HG03280 (cell line): ENCODE measurements around the gene MAMLD1.

ENCODE experiments used
- ATAC-seq: cut with Tn5 transposase; IDR thresholded peaks from one replicate; pipeline ENCODE4 v1.9.1; 2021; ENCODE audit warnings: mild to moderate bottlenecking, moderate library complexity; ENCODE audit not compliant: unreplicated experiment

Gene MAMLD1

DNA sequence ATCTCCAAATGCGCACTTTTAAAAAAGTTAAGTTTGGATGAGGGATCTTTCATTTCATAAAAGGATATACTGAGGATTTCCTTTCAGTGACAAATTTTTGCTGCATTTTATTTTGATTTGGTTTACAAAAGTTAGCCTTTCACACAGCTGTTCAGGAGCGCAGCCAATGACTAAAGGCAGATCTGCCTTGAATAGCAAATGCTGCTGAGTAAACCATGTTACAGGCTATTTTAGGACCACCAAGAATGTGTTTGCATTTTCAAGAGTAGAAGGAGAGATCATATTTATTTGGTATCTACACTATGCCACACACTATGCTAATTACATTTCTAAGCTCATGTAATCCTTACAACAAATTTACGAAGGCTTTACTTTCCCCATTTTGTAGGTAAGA lies 92.1 kb downstream of the MAMLD1 start:
- ATAC-seq = no peak

DNA sequence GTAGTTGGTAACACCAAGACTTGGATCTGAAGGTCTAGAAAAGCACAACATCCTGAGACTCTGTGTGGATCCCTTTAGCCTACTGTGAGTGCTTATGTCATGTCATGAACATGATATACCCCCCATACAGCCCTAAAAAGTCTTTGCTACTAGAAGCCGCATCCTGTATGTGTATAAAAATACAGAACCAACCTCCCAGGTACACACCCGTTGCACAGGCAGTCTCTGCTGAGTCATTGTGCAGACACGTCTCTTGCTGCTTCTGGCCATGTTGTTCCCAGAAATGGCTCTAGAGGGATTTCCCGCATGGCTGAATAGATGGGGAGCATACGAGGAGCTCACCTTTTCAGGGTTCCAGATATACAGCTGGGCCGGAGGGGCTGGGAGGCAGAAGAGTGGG lies 93.3 kb downstream of the MAMLD1 start:
- no peak for ATAC-seq

DNA sequence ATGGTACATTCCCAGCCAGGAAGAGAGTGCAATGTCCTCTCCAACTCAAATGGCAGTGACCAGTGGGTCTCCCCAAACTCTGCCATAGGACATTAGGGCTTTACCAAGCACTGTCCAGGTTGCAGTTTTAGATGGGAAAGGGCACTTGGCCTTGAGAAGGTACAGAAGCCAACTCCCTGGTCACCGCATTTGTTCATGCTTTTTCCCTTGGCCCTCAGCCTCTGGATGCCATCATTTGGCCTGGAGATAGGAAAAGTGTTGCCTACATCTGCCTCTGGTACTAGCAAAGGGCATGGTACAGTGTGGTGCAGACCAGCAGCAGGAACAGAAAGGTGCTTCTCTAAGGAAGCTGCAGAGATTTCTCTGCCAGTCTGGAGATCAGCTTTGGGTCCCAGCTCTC lies 93.8 kb downstream of the MAMLD1 start:
- ATAC-seq = no peak

DNA sequence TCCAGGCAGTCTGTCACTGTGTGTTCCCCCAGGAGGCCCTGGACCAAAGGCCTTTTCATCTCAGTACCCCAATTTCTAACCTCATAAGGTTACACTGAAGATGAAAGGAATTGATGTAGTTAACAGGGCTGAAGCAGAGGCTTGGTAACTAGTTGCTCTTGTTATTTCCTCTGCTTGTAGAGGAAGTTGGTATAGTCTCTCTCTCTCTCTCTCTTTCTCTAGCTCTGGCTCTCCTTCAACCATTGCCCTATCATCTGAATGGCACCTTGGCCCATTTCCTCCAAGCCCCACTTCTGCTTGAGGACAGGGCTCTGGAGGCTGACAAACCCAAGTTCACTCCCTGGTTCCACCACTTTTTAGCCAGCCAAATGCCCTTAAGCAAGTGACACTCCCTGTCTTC lies 96.1 kb downstream of the MAMLD1 start:
- no peak for ATAC-seq

DNA sequence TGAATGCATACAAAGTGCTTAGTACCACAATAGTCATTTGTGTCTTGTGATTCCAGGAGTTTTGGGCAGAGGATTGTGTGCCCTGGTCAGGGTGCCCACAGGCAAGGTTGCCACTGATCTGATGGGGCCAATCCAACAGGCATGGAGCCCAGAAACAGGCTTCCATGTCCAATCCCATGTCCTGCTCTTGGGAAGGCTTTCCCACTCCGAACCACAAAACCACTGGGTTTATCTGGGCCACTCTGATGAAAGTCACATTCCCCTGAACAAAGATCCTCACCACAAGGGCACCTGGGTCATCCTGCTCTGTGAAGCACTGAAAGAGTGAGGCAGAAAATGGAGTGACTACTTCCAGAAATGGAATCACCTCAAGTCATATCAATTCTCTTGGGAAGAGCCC lies 96.9 kb downstream of the MAMLD1 start:
- no peak for ATAC-seq

DNA sequence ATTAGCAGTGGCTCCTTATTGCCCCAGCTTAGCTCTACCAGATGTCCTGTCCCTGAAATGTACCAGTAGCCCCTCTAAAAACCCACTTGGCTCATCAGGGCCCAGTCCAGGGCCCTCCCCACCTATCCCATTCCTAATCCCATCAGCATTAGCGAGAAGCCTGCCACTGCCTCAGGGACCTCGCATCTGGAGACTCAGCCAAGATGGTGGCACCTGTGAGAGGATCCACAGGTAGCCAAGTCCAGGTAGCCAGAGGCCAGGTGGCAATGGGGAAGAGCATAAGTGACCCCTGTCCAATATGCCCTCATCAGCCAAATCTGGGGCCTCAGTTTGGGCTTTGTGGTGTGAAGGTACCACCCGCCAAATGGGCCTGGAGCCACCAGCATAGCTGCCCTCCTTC lies 97.7 kb downstream of the MAMLD1 start:
- no peak for ATAC-seq

DNA sequence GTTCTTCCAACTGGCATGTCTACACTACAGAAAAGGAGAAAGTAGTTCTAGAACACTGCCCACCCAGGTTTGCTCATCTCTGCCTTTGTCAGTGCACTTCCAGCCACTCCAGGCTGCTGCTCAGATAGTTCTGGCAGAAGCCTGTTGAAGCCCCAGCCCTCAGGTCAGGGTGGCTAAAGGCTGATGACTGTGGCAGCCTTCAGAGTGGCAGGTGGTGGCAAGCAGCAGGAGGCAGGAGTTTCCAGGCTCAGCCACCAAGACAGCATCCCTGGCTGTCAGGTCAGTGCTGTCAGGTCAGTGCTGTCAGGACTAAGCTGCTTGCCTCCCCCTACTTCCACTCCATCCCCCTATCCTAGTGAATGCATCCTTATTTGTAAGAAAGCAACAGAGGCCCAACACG lies 100.4 kb downstream of the MAMLD1 start:
- no peak for ATAC-seq

DNA sequence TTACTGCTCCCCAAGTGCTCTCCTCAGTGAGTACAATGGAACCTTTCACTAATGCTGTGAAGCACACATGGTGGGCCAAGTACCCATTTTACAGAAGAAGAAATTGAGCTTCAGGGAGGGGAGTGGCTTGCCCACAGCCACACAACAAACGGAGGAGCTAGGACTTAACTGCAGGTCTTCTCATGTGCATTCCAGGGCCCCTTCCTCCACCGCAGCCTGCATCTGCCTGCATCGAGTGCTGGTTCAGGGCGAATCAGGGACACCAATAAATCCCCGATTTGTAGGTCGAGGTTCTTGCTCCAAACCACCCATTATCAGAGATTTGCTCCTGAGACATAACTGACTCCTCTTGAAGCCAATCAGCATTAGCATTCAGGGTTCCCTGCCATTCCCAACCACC lies 100.9 kb downstream of the MAMLD1 start:
- ATAC-seq = no peak

DNA sequence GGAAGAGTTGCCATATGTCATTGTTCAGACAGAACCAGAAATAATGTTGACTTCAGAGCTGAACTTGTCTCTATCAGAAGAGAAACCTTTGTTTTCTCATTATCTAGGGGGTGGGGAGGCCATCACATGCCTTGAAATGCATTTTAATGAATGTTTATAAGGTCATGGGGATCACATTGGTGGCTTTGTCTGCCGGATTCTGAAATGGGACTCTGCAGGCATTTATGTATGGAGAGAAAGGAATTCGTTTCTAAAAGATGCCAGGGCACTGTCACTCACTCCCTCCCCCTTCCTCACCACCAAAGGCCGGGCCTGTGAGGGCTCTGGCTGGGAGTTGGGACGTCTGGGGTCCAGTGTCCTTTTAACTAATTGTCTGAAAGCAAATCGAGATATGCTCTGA lies 102.2 kb downstream of the MAMLD1 start:
- ATAC-seq = no peak

DNA sequence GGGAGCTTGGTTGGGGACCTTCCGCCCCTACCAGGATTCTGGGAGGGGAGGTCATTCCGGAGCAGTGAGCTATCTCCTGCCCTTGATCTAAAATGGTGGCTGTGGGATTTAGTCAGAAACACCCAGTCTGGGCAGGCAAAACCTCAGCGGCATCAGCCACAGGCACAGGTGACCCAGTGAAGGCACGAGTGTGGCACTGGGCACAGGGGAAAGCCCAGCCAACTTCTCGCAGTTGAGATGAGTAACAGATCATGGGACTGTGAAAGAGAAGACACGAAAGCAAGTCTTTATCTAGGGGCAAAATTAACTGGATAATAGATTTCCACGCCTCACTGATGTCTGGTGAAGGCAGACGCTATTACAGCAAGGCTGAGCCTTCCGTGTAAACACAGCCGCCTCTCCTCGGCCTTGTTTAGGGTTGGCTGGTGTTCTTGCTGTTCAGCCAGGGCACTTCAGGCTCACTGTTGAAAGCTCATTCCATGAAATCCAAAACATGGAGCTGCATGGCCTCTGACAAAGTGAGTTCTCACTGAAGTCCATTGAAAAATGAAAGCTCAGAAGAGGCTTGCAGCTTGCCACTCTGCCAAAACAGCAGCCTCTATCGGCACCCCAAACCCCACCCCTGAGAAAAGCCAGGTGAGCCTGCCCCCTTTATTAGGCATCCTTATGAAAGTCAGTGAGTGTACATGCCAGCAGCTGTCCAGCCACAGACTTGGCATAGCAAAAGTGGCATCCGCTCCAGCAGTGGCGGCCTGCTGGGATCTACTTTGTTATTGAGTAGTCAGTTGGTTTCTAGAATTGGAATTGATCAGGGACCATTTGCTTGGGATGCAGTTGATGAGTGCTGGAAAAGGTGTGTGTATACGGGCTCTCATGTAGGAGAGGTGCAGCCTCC lies 103.0 kb downstream of the MAMLD1 start:
- ATAC-seq = no peak

DNA sequence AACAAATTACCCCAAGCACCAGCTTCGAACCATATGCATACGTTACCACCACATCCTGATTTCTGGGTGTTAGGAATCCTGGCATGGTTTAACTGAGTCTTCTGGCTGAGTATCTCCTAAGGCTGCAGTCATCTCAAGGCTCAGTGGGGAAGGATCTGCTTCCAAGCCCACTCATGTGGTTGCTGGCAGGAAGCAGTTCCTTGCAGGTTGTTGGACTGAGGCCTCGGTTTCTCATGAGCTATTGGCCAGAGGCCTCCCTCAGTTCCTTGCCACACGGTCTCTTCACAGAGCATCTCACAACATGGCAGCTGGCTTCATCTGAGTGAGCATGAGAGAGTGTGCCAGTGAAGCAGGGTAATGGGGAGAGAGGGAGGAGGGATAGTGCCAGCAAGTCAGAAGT lies 109.2 kb downstream of the MAMLD1 start:
- ATAC-seq = no peak

DNA sequence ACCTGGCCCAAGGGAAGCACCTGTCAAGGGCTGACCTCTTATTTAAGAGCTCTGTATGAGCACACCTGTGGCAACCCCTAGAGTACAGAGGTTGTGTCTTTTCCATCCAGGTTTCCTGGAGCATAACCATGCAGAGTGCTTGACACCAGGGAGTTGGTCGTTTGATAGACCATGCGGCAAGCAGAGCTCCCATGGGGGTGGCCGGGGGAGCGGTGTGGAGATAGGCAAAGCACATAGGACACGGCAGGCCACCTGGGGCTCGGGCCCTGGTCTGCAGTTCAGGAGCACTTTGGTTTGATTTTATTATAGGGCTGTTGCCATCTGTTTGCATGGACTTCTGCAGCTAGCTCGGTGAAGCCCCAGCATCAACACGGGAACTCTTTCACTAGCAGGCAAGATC lies 110.3 kb downstream of the MAMLD1 start:
- no peak for ATAC-seq

DNA sequence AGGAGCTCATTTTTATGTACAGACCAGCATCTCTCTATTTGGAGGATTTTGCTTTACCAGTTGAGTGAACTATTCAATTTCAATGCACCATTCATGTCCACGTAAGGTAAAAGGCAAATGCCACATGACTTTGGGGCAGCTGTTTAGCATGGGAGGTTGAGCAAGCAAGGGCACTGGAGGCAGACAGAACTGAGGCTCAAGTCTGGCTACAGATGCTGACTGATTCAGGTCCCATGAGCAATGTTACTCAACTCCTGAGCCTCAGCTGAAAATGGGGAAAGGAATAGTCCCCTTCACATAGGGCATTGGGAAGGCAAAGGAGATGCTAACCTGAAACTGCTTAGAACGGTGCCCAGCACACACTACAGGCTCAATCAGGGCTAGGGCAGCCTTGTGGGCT lies 112.3 kb downstream of the MAMLD1 start:
- ATAC-seq = no peak

DNA sequence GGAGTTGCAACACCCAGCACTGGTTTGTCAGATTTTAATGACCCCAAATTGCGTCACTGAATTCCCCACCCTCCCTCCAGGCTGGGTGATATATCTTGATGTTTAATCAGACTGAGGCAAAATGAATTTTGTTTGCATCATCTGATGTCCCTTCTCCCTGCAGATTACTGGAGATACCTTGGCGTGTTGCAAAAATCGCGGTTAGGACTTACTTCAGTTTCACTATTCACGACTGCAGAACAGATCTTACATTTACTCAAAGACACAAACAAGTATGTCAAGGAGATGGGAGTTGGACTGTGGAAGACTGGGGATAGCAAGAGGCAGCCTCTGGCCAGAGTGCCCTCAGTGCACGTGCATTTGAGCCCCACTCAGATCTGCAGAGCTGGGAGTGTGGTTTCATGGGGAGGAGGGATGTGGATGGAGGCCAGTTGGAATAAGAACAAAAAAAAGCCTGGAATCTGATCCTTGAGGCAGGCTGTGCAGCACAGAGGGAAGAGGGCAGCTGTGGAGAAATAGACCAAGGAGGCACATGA lies 113.1 kb downstream of the MAMLD1 start:
- ATAC-seq = no peak

DNA sequence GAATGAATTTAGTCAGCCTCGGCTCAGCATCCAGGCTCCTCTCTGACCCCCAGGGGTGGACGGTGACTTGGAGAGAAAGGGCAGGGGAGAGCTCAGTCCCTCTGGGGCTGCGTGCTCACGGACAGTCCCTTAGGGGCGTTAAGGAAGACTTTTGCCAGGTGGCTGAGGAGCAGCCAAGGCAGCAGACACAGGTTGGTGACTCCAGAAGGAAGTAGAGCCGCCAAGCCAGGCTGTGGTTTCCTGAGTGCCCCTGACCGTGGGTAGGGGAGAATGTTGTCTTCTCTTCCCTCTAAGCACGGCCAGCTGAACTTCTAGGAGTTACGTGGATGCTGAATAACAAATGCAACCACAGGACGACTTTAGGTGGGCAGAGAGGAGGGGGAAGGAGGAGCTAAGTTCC lies 114.3 kb downstream of the MAMLD1 start:
- ATAC-seq = no peak

DNA sequence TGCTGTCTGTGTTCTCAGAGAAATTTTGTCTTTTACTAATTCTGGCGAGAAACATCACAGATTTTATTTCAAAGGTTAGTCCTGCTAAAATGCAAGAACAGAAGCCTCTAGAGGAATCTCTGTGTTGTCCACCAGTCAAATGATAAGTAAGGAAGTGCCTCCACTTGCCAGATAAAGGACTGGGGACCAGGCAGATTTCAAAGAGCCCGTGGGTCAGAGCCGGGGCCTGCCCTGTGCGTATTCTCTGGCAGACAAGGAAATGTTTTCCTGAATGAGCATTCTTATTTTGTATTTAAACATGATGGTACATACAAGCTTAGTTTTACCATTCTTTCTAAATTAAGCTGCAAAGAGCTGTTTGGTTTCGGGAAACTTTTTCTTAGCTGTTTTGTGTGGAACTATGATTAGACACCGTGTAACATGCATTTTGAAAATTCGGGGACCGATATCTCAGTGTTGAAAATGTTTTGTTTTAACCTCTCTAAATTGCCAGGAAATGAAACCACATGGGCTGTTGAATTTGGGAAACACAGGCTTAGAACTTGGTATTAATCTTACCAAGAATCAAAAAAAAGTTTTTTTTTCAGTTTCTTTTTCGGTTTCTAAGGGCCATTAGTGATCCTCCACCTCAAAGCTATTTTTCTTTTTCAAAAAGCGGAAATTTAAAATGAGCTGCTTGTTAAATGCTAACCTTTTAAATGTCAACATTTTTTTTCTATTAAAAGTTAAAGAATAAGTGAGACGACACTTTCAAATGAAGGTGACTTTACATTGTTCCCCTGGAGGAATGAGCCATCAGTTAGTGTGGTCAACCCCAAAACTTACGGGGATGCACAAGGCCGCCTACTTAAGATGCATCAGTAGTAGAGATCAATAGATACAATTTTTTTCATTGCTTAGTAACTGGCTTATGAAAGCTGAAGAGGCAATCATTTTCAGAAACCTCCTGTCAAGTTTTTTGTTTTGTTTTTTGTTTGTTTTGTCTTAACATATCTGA lies 115.7 kb downstream of the MAMLD1 start:
- peak; percentile 60 for ATAC-seq

DNA sequence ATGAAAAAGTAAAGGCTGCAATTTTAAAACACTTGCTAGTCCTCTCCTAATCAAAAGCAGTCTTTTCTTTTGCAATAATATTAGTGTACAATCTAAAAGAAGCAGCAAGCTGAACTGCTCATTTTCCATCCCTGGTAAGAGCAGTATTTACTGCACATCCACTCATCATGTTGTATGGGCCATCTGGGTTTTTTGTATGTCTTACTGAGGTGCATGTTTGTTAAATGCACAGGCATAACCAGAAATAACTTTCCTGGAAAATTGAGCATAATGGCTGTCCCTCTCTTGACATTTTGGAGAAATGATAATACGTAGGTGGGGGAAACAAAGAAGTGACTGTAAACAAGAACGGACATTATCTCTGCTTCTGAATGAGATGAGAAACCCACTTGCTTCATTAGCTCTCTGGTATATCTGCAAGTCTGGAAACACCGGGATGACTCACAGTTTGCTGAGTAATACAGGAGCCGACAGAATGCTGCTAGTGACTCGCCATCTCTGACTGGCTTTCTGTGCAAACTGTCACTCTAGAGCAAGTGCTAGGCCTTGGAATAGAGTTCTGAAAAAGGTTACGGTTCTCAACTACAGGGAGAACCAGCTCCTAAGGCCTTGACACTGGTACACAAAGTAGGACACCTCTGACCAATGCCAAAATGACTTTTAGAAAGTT lies 119.6 kb downstream of the MAMLD1 start:
- no peak for ATAC-seq

DNA sequence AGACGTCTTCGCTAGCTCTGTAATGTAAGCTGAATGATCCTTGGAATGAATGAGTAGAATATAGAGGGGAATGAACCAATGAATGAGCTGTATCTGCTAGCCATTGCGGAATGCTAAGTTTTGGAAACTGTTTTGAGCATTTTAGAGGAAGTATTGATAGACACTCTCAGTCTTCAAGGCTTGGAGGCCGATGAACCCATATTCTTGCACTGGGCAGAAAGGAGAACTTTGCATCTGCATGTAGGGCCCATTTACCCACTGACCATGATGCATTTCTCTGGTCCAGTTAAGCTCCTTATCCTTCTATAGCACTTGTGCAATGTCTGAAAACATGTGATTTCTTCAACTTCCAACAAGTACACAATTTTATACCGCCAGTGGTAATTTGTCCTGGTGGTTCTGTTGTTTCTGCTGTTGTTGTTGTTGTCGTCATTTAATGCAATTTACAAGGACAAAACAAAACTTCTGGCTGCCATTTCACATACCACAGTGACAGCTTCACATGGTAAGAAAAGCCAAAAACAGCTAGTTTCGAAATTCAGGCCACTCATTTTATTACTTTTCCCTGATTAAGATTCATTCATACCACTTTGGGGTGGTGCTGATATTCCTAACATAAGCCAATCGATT lies 120.4 kb downstream of the MAMLD1 start:
- ATAC-seq = no peak

DNA sequence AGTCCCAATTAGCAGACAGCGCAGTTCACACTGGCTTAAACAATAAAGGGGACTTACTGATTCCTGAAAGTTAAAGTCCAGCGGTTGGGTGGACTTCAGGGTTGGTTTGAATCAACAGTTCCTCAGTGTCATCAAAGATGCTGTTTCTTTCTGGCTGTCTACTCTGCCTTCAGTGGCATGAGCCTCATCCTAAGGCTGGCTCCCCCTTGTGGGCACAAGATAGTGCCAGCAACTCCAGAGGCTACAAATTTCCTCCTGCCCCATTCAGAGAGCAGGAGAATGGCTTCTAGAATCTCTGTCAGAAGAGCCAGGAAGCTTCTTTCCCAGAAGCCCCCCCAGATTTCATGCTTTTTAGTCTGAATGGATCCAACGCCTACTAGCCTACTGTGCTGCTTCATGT lies 122.9 kb downstream of the MAMLD1 start:
- ATAC-seq = peak; percentile 54

DNA sequence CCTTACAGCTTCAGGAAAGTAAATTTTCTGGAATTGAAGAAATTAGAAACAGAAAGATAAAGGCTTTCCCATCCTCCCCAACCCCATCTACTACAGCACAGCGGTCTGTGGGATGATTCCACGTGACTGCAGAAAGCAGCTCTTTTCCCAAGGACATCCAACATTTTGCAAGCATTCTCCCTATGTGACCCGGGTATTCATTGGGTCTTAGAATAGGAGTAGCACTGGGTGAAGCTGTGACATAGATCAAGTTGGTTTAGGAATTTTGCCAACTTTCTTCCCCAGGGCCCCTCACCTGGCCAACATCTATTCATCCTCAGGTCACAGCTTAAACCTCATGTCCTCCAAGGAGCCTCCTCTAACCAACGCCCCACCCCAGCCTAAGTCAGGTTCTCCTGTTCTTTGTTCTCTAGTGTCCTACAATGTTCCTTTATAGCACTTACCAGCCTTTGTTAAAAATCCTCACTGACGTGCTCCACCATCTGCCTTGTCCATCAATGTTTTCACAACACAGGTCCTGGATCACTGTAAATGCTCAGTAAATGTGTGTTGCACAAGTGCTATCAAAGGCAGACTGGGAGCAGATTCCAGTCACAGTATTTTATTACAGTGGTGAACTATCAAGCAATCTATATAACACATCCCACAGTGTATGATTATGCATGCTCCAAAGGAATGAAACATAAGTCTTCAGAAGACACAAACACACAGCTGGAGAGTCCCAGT lies 124.4 kb downstream of the MAMLD1 start:
- ATAC-seq = no peak
